Lower leg skin (tissue), 4 donors: ENCODE results near the gene SKIDA1. TPM values are rescaled to one million over a fixed set of nuclear protein-coding genes. Genes with fewer than 3 reads are reported as not detected.
A peak's percentile ranks its signal among the peaks of the same experiment; 100 is the strongest.

Source experiments
- DNase-seq, 2 donors: peaks; one replicate each; pipeline ENCODE4 v3.0.0-alpha.2; 2019; ENCODE audit warnings: low spot score in 2 of 2
- H3K4me3 ChIP-seq: fragments of 200-600 bp; sonication (generic); 2 replicates; pipeline ENCODE4 v1.5.1; 2017; ENCODE audit warnings: mild to moderate bottlenecking, low read depth; ENCODE audit not compliant: poor library complexity, severe bottlenecking
- CTCF ChIP-seq, 3 donors: fragments of 450-650 bp; IDR thresholded peaks; one replicate each; pipeline ENCODE4 v1.5.1; 2016; ENCODE audit warnings: antibody characterized with exemption in 3 of 3, mild to moderate bottlenecking in 3 of 3, moderate library complexity in 2 of 3
- POLR2A ChIP-seq, 2 donors: fragments of 450-650 bp; IDR thresholded peaks; one replicate each; pipeline ENCODE4 v1.6.1; 2016 to 2017; ENCODE audit warnings: antibody characterized with exemption in 2 of 2, mild to moderate bottlenecking in 1 of 2, moderate library complexity in 1 of 2
- WGBS, 2 donors: methylation state at CpG; one replicate each; pipeline ENCODE4 v1.1.5; 2018; 5-methylcytosine and 5-hydroxymethylcytosine counted together
- intact Hi-C: fragments of 100-400 bp; cut with DNase I; formaldehyde crosslinking; loops from one replicate; pipeline ENCODE4 v1.15.0; 2023; ENCODE audit warnings: low total_unique reads
- total RNA-seq, 4 donors: library from RNA; depleted of rRNA; stranded (reverse); fragments of >200 nt; gene quantifications; one replicate each; pipeline ENCODE4 v1.1.0, GENCODE V29; 2016

Gene SKIDA1
- total RNA-seq, 4 donors from 2014 or later = 0.38 to 1.4 (median 0.96) TPM

DNA sequence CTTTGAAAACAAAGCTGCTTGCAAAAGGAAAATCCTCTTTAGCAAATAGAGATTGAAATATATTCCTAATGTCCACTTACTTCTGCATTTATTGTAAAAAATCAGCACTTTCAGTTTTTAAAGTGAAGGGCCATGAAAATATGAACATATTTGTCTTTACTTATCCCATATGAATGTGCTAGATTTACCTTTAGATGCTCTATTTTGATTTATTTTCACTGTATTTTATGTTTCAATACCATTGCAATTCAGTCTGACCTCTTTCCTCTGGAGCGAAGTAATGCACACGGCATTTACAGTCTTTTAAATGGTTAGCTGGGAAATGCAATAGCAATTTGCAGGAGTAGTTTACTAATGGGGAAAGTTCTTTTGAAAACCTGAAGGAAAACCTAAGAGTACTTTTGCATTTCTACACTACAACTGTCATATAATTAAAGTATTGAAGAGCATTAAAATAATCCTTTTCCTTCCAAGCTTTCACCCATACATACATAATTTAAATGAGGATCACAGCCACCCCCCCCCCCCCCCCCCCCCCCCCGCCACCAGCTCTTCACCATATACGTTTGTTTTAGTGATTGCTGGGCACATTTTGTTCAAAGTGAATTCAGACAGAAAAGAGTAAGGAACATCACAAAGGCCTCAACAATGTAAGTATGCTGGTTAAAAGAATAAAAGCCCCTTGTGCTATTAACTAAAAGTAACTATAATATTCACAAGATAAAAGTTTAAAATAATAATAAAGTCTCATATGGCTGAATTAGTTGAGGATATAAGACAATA is 3.5 kb downstream of the SKIDA1 start:
- TF ChIP-seq CTCF (IDR thresholded peaks at IDR 0.05) = no peak
- no peak for TF ChIP-seq POLR2A (IDR thresholded peaks at IDR 0.05)
- H3K4me3 ChIP-seq = no peak overlapping the region
- intact Hi-C loops = no loop called here
- 31 to 63% methylated on average over 4 of the region's 4 CpGs for WGBS, 2 donors
- DNase-seq = no peak

- H3K4me3 ChIP-seq = no peak overlapping the region
- intact Hi-C loops = no loop called here
- TF ChIP-seq CTCF (IDR thresholded peaks at IDR 0.05) (no peak), POLR2A (IDR thresholded peaks at IDR 0.05) (no peak)
- 52 to 58% methylated on average over 8 of the region's 8 CpGs for WGBS, 2 donors
- no peak for DNase-seq
Measured at GRCh38 chr10:21520949-21521348, 4.5 kb downstream of the SKIDA1 start.

DNA sequence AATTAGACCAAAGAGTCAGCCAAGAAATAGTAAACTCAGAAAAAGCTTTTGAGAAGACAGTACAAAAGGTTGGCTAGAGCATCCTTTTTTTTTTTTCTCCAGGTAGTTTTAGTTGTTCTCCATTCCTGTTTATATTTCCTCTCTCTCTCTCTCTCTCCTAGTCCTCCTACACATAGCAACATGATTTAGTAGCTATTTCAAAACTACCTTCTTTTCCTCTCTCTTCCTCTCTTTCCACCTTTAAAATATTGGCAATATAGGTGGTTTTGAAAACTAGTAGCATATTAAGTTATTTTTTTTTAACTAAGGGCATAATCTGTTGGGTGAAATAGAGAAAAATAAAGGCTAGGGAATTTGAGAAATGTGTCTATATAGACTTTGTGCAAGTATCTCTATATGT is 5.0 kb downstream of the SKIDA1 start:
- no peak for DNase-seq
- TF ChIP-seq CTCF (IDR thresholded peaks at IDR 0.05) (no peak), POLR2A (IDR thresholded peaks at IDR 0.05) (no peak)
- intact Hi-C loops = no loop called here
- H3K4me3 ChIP-seq = no peak overlapping the region

DNA sequence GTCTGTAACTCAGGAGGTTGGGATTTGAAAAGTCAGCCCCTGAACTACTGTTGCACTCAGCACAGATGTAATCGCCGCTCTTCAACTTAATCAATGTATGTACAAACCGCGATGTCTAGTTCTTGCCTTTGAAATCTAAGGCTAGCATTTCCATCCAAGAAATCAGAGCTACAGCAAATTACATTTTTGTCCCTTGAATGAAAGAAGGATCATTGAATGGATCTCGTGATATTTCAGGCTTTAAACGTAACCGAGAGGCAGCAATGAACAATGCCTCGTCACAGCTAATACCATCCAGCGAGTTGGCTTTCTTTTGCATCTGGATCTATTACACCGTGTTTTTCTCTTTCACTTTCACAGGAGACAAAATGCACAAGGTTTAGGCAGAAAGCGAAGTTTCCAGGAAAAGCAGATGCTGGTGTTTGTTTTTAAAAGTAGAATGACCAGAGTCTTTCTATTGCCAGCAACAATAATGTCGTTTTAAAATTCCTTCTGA is 5.5 kb downstream of the SKIDA1 start:
- no peak for DNase-seq
- intact Hi-C loops = no loop called here

DNA sequence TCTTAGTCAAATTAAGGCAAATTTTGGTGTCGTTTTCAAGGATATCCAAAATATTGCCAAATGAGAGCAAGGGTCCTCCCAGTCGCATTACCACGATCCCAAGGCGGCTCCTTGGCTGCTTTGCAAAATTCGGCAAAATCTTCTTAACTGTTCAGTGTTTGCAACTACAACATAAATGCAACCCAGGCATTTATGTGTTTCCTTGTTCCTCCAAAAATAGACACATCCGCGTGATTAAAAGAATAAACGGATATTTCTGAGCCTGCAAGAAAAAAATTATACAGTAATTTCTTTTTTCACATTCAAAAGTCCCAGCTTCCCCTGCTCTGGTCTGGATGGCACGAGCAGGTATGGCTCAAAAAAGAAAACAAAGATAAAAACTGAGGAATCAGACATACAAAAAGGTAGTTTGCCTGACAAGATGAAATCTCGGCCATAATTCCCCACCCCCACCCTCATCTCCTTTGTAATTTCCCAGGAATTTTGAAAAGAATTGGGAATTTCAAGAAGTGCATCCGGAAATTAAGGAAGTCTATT is 6.0 kb downstream of the SKIDA1 start:
- TF ChIP-seq POLR2A (IDR thresholded peaks at IDR 0.05) = no peak
- TF ChIP-seq CTCF (IDR thresholded peaks at IDR 0.05) = no peak
- 4 to 12% methylated on average over 11 of the region's 11 CpGs for WGBS, 2 donors
- DNase-seq = peak in 1 of 2 donors; percentile 53
- peak overlapping the region; percentile 15 for H3K4me3 ChIP-seq
- intact Hi-C loops = no loop called here

More for the DNA sequence above, 5.5 kb downstream of the SKIDA1 start:
- 1 to 8% methylated on average over 12 of the region's 12 CpGs for WGBS, 2 donors
- no peak overlapping the region for H3K4me3 ChIP-seq
- TF ChIP-seq CTCF (IDR thresholded peaks at IDR 0.05) (no peak), POLR2A (IDR thresholded peaks at IDR 0.05) (no peak)
